Muscle layer of duodenum (tissue), 2 donors: ENCODE measurements around the gene TMEM184C.
A peak's percentile ranks its signal among the peaks of the same experiment; 100 is the strongest.

Experiments used
- H3K27ac ChIP-seq: one replicate; pipeline ENCODE4 v1.7.0; 2013; ENCODE audit warnings: mild to moderate bottlenecking, low read length
- H3K27me3 ChIP-seq: one replicate; pipeline ENCODE4 v1.7.0; 2013; ENCODE audit warnings: low read depth, mild to moderate bottlenecking, control low read depth, low read length
- H3K36me3 ChIP-seq, 2 donors: one replicate each; pipeline ENCODE4 v1.7.0; 2013; ENCODE audit warnings: low read length in 2 of 2, control low read depth in 1 of 2, mild to moderate bottlenecking in 1 of 2; ENCODE audit not compliant: insufficient read depth in 2 of 2, control insufficient read depth in 1 of 2
- H3K4me1 ChIP-seq, 2 donors: one replicate each; pipeline ENCODE4 v1.7.0; 2013; ENCODE audit warnings: low read length in 2 of 2, mild to moderate bottlenecking in 2 of 2, control low read depth in 1 of 2, moderate library complexity in 1 of 2; ENCODE audit not compliant: insufficient read depth in 2 of 2, control insufficient read depth in 1 of 2
- H3K4me3 ChIP-seq, 2 donors: one replicate each; pipeline ENCODE4 v1.7.0; 2013; ENCODE audit warnings: low read length in 2 of 2, low read depth in 1 of 2, mild to moderate bottlenecking in 1 of 2
- H3K9me3 ChIP-seq, 2 donors: one replicate each; pipeline ENCODE4 v1.7.0; 2013; ENCODE audit warnings: low read length in 2 of 2, control low read depth in 1 of 2, mild to moderate bottlenecking in 1 of 2; ENCODE audit not compliant: control insufficient read depth in 1 of 2
- donor health status: healthy.

Gene TMEM184C

GRCh38 chr4:147658501-147658900, 41.3 kb downstream of the TMEM184C start:
- Histone ChIP-seq H3K4me1 (no peaks in the 10 kb centered on the region), H3K27me3 (no peaks in the 10 kb centered on the region), H3K9me3 (no peaks in the 10 kb centered on the region), H3K36me3 (peaks cover 24 to 57% of the 10 kb centered on the region in 2 donors), H3K27ac (no peak overlapping the region), H3K4me3 (no peak overlapping the region)

GRCh38 chr4:147674073-147674472, 56.9 kb downstream of the TMEM184C start:
- H3K4me3 ChIP-seq, result no peak overlapping the region
- H3K27ac ChIP-seq, result no peak overlapping the region
- peaks cover 0 to 13% of the 10 kb centered on the region in 2 donors for H3K36me3 ChIP-seq
- peaks cover 0 to 11% of the 10 kb centered on the region in 2 donors for H3K4me1 ChIP-seq
- H3K9me3 ChIP-seq, result no peaks in the 10 kb centered on the region
- H3K27me3 ChIP-seq, result no peaks in the 10 kb centered on the region

GRCh38 chr4:147674496-147674895, 57.3 kb downstream of the TMEM184C start:
- H3K27me3 ChIP-seq, result no peaks in the 10 kb centered on the region
- H3K27ac ChIP-seq, result no peak overlapping the region
- H3K4me3 ChIP-seq, result no peak overlapping the region
- no peaks in the 10 kb centered on the region for H3K9me3 ChIP-seq
- peaks cover 0 to 17% of the 10 kb centered on the region in 2 donors for H3K36me3 ChIP-seq
- H3K4me1 ChIP-seq, result peaks cover 0 to 11% of the 10 kb centered on the region in 2 donors

- H3K27ac ChIP-seq, result no peak overlapping the region
- H3K4me1 ChIP-seq, result peaks cover 0 to 13% of the 10 kb centered on the region in 2 donors
- H3K4me3 ChIP-seq, result no peak overlapping the region
- H3K36me3 ChIP-seq, result peaks cover 0 to 16% of the 10 kb centered on the region in 2 donors
- no peaks in the 10 kb centered on the region for H3K27me3 ChIP-seq
- H3K9me3 ChIP-seq, result no peaks in the 10 kb centered on the region
Measured at GRCh38 chr4:147678106-147678505, 60.9 kb downstream of the TMEM184C start.

- Histone ChIP-seq H3K9me3 (no peaks in the 10 kb centered on the region), H3K27ac (no peak overlapping the region), H3K36me3 (peaks cover 0 to 16% of the 10 kb centered on the region in 2 donors), H3K4me1 (peaks cover 0 to 8% of the 10 kb centered on the region in 2 donors), H3K4me3 (no peak overlapping the region), H3K27me3 (no peaks in the 10 kb centered on the region)
Measured at GRCh38 chr4:147678796-147679549, 61.8 kb downstream of the TMEM184C start.

GRCh38 chr4:147682755-147683154, 65.6 kb downstream of the TMEM184C start:
- Histone ChIP-seq H3K27ac (no peak overlapping the region), H3K4me1 (peaks cover 0 to 6% of the 10 kb centered on the region in 2 donors), H3K9me3 (no peaks in the 10 kb centered on the region), H3K4me3 (peak overlapping the region; percentile 86 to 99), H3K36me3 (peaks cover 0 to 16% of the 10 kb centered on the region in 2 donors), H3K27me3 (no peaks in the 10 kb centered on the region)

GRCh38 chr4:147683188-147683591, 66.0 kb downstream of the TMEM184C start:
- H3K27ac ChIP-seq, result peak overlapping the region; percentile 94
- peaks cover 0 to 16% of the 10 kb centered on the region in 2 donors for H3K36me3 ChIP-seq
- H3K4me3 ChIP-seq, result peak overlapping the region; percentile 86 to 99
- H3K9me3 ChIP-seq, result no peaks in the 10 kb centered on the region
- H3K4me1 ChIP-seq, result peaks cover 0 to 5% of the 10 kb centered on the region in 2 donors
- no peaks in the 10 kb centered on the region for H3K27me3 ChIP-seq

GRCh38 chr4:147683717-147684700, 66.8 kb downstream of the TMEM184C start, which contains the start of gene PRMT9:
TSS of gene PRMT9 (minus strand) at chr4:147684163. CDS start at chr4:147683987, 176 bp downstream.
- Histone ChIP-seq H3K27ac (peak within 1 kb of the TSS; percentile 94), H3K9me3 (no peaks in the 10 kb centered on the region), H3K36me3 (peaks cover 0 to 9% of the 10 kb centered on the region in 2 donors), H3K4me3 (peak within 1 kb of the TSS; percentile 86 to 99), H3K4me1 (peaks cover 0 to 2% of the 10 kb centered on the region in 2 donors), H3K27me3 (no peaks in the 10 kb centered on the region)

GRCh38 chr4:147689067-147689466, 71.9 kb downstream of the TMEM184C start:
- Histone ChIP-seq H3K27me3 (no peaks in the 10 kb centered on the region), H3K36me3 (no peaks in the 10 kb centered on the region), H3K9me3 (no peaks in the 10 kb centered on the region), H3K4me1 (no peaks in the 10 kb centered on the region), H3K27ac (no peak overlapping the region), H3K4me3 (no peak overlapping the region)

- no peak overlapping the region for H3K27ac ChIP-seq
- H3K27me3 ChIP-seq, result no peaks in the 10 kb centered on the region
- no peaks in the 10 kb centered on the region for H3K36me3 ChIP-seq
- H3K9me3 ChIP-seq, result no peaks in the 10 kb centered on the region
- H3K4me1 ChIP-seq, result no peaks in the 10 kb centered on the region
- no peak overlapping the region for H3K4me3 ChIP-seq
Measured at GRCh38 chr4:147691820-147692219, 74.6 kb downstream of the TMEM184C start.

- Histone ChIP-seq H3K9me3 (no peaks in the 10 kb centered on the region), H3K36me3 (no peaks in the 10 kb centered on the region), H3K4me3 (no peak overlapping the region), H3K27me3 (no peaks in the 10 kb centered on the region), H3K4me1 (no peaks in the 10 kb centered on the region), H3K27ac (no peak overlapping the region)
Measured at GRCh38 chr4:147693218-147693617, 76.0 kb downstream of the TMEM184C start.
